NCI-H2196 treated with DMSO at 0.1 percent for 48 hours (cell line): Measurements from ENCODE around the gene ACSF3.
"Not testable (repeated sequence)": the region's sequence is repeated elsewhere in the genome, so short reads cannot be mapped to it uniquely, and the experiment has no call there.

Experiments
- DNase-seq: peaks from one replicate; lab custom pipeline; 2025; ENCODE audit not compliant: unreplicated experiment; lab: John Stamatoyannopoulos, UW

ACSF3 gene

DNA sequence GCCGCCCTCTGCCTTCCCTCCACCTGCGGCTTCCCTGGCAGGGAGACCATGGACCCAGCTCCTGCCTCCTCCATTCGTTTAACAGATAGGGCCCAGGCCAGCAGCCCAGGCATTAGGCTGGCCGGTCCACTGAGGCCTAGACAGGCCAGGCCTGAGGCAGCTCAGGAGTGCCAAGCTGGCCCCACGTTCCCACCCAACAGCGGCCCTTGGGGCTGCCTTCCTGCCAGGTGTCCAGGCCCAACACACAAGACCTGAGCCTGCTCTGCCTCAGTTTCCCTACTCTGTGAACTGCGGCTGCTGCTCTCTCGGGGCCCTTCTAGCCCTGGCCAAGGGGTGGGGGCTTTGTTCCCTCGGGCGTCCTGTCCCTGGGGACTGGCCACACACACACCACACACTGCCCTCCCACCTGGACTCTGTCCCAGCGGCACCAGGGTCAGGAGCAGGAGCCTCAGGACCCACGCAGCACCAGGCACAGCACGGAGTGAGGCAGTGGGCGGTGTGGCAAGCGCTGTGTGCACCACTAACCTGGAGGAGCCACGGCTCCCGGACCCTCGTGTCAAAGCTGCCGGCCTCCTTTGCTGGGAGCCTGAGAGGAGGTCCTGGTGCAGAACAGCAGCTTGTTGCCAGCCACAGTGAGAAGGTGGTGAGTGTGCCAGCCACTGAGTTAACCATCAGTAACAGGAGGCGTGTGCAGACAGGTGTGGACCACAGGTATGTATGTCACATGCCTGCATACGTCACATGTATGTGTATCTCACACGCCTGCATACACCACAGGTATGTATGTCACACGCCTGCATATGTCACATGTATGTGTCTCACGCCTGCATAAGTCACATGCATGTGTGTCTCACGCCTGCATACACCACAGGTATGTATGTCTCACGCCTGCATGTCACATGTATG is 63.3 kb downstream of the ACSF3 start:
- no peak for DNase-seq

DNA sequence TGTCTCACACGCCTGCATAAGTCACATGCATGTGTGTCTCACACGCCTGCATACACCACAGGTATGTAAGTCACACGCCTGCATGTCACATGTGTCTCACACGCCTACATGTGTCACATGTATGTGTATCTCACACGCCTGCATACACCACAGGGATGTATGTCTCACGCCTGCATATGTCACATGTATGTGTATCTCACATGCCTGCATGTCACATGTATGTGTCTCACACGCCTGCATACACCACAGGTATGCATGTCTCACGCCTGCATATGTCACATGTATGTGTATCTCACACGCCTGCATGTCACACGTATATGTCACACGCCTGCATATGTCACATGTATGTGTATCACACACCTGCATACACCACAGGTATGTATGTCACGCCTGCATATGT is 64.1 kb downstream of the ACSF3 start:
- no peak for DNase-seq

DNA sequence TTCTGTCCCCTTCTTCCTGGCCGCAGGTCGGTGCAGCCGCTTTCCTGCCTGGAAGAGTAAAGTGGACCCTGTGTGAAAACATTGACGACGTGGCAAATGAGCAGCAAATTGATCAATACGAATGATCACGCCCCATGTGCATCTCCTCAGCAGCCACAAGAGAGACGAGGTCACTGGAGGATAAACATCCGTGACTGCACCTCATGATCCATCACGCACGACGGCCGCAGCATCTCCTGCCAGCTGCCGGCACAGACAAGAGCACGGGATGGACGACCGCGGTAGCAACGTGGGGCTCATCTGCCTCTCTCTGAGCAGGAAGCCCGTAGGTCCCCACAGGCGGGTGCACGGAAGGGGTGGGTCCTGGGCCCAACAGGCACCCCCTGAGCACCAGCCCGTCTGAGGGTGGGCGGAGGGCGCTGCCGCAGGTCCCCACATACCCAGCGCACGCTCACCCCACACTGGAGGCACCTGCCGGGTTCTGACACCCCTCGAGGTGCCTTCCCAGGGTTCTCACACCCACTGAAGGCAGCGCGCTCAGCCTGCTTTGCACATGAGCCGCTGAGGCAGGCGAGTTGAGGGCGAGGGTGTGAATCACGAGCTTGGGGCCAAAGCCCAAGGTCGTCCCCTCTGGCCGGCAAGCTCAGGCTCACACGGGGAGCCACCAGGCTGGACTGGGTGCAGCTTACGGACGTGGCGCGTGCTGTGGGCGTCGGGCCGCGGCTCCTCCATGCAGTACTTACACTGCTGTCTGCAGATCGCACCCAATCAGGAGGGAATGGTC is 65.6 kb downstream of the ACSF3 start:
- no peak for DNase-seq

DNA sequence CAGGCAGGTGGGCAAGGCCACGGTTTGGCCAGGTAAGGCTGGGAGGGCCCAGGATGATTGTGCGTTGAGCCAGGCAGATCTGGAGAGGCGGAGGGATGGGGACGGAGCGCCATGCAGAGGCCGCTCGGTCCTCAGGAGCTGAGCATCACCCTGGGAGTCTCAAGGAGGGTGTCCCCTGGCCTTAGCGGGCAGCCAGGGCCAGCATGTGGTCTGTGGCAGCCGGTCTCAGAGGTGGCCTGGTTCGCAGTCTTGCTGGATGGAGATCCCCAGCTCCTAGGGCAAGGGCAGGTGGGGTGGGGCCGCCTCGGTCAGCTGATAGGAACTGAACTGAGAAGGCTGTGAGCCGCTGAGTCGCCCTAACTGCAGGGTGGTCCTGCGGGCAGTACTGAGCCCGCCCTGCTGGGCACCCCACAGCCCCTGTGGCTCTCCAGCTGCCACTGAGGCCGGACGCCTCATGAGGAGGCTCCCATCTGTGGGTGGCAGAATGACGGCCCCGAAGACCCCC is 66.2 kb downstream of the ACSF3 start:
- no peak for DNase-seq

DNA sequence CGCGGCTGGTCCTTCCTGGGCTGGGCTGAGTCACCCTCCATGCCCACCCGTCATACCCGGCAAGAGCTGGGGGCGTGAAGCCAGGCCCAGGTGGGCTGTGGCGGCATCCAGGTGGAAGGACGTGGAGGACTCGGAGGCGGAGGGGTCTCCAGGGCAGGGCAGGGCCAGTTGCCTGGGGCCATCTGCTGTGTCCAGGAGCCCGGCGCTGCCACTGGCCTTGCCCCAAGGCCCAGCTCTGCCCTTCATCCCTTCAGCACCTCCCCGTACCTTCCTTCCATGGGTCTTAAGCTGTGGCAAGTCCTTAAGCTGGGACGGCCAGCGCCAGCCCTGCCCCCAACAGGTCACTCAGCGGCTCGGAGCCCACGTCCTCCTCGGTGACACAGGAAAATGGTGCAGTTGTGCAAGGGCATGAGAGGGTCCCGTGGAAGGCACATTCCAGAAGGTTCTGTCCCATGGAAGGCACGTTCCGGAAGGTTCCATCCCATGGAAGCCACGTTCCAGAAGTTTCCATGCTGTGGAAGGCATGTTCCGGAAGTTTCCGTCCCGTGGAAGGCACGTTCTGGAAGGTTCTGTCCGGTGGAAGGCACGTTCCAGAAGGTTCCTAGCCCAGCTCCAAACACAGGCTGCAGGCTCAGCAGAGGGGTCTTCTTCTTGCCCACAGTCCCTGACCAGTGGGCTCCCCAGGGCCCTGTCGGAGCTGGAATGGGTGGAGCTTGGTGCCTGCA is 67.5 kb downstream of the ACSF3 start:
- no peak for DNase-seq

DNA sequence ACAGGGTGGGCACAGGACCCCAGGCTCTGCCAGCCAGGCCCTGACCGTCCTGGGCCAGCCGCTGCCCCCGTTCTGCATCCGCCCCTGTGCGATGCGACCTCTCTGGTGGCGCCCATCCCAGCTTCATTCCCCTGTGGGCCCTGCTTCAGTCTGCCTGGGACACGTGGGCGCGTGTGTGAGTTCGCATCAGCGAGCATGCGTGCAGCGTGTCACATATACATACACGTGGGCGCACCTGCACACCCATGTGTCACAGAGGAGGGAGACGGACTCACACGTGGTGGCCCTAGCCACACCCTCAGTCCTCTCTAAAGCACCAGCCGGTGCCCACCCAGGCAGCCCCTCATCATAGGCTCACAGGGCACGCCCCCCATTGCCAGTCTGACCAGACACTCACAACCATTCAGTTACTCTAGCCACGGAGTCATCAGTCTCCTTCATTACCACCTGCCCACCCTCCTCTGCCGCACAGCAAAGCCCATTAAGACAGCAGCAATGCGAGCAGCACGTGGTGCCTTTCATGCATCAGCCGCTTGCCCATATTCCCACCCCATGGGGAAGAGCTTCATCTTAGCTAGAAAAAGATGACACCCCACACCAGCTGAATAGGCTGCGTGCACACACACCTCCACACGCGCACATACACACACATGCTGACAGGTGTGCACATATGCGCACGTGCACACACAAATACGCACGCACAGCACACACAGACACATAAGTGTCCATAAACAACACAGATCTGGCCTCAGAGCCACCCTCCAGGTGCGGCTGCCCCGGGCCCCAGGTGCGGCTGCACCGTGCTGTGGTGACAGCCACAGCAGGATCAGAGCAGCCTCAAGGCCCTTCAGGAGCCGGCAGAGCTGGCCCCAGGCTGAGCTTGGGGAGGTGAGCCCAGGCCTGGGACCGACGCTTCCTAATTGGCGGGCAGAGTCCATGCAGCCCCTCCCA is 68.4 kb downstream of the ACSF3 start:
- no peak for DNase-seq

DNA sequence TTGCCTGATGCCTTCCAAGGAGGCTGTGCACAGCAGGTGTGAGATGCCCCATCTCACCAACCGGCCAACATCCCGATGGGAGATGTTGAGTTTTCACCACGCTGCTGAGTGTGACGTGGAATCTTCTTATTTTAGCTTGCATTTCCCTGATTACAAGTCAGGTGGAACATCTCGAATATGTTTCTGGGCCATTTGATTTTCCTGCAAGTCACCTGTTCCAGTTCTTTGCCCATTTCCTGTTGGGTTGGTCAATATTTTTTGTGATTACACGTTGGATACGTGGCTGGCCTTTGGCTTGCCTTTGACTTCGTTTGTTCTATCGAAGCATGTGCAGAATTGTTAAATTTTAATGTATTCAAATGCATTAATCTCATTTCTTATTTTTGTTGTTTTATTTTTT is 69.6 kb downstream of the ACSF3 start:
- no peak for DNase-seq

DNA sequence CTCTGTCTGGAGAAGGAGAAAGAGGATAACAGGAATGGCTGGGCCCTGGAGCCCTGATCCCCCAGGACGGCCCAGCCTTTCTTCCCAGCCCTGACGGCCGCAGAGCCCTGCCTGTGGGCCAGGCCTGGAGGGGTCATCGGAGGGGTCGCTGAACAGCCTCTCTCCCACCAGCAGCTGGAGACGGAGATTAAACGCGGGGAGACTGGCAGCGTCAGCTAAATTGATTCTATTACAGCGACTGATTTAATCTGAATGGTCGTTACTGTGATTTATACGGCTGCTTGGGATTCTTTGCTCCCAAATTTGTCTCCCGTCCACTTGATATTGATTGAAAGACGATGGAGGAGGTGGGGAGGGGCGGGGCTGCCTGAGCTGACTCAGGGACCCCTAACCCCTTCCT is 70.8 kb downstream of the ACSF3 start:
- no peak for DNase-seq

DNA sequence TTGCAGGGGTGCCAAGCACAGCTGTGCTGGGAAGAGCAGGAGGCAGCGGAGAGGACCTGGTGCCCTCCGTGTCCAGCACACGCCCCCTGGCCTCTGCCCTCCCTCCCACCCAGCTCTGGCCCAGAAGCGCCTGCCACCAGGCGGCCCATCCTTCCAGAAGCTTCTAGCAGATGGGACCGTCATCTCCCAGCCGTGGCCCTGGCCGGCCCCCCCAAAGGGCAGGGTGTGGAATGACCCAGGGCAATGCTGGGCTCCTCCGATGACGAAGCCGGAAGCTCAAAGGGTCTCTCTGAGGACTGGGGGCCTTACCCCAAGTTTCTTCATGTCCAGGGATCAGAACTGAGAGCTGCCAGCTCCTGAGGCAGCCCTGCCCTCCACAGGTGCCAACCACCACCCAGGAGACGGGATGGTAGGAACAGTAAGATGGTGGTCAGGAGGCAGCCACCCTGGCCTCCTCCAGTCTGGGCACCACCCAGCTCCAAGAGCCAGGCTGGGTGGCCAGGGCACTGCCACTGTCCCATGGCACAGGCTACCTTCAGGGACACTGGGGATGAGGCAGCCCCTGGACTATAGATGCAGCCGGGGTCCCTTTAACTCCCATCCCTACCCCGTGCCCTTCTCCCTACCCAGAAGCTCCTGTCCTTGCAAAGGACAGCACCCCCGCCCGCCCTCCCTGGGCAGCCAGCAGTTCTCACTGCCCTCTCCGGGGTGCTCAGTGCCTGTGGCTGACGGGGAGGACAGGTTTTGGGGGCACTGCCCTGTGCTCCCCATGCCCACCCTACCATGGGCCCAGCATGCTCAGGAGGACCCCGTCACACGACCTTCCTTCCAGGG is 71.4 kb downstream of the ACSF3 start:
- no peak for DNase-seq

DNA sequence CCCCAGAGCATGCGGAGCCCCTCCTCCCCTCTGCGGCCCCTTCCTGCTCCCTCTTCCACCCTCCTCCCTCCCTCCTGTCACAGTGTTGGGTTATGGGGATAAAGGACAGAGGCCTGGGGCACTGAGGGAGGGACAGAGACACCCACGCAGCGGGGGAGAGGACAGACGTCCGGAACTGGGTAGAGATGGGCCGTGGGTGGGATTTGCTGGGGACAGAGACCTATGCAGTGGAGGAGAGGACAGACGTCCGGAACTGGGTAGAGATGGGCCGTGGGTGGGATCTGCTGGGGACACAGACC is 72.0 kb downstream of the ACSF3 start:
- DNase-seq = not testable (repeated sequence)

DNA sequence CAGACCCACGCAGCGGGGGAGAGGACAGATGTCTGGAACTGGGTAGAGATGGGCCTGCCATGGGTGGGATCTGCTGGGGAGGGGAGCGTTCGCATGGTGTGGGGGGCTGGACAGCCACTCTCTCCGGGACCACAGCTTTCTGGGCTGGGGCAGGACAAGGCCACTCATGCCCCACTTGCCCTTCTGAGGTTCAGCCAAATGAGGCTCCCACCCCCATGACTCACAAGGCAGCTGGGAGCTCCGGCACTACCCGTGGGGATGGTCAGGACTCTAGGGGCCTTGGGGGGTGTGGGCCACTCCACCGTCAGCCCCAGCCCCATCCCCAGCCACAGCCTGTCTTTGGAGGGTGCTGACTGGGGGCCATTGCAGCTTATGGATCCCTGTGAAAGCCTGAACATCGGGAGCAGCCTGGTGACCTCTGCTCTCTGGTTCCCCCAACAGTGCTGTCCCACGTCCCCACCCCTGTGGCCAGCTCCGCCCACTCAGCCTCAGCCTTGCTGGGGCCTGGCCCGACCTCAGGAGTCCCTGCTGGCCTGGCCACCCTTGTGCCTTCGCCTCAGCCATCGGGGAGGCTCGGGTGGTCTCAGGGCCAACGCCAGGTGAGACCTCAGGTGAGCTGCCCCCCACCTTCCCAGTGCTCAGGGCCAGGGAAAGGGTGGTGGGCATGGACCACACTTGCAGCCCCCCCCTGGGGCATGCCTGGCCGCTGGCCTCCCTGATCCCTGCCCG is 73.2 kb downstream of the ACSF3 start:
- DNase-seq = no peak

DNA sequence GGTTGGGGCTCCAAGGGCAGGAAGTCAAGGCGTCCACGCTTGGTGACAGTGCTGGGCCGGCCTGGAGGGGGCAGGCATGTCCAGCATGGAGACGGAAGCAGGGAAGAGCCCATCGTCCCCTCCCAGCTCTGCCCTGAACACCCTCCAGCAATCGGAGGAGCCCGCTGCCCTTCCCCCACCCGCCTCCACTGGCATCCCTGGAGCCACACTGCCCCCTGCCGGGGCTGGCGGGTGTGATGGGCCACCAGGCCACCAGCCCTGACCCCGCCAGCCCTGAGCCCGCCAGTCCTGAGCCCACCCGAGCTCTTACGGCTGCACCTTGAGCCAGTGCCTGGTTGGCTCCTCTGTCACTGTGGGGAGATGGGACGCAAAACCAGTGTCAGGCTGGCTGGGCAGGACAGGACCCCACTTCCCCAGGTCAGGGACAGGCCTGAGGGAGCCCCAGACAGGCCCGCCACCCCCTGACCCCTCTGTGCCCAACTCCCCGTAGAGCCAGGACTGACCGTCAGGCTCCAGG is 73.8 kb downstream of the ACSF3 start:
- peak; percentile 52 for DNase-seq

DNA sequence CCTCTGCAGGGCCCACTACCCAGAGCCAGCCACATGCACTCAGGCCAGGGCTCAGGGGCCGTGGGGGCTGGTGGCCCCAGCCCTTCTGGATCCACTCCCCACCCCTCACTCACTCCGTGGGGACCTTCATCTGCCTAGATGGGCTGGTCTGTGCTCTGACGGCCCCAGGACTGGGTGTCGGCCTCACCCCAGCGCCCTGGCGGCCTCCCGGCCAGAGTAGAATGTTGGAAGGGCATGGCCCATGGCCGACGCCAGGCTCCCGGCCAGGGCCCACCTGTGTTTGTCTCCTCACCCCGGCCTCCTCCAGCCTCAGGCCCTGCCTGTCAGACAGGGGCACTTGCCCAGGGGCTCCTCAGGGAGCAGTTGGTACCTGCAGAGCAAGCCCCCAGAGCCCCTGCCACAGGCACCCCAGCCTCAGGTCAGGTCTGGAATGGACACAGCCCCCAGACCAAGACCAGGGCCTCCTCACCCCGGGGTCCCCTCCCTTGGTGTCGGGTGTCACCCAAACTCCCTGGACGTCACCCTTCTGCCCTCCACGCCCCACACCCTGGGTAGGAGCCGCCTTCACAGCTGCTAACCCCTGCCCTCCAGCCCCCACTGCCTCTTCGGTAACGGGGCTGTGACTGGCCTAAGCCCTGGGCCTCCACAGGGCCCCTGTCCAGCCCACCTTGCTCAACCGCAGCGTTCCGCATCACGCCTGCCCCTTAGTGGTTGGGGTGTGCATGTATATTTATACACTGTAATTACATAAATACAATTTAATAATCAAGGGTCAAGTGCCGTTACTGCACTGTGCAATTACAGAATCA is 74.9 kb downstream of the ACSF3 start:
- DNase-seq = no peak

DNA sequence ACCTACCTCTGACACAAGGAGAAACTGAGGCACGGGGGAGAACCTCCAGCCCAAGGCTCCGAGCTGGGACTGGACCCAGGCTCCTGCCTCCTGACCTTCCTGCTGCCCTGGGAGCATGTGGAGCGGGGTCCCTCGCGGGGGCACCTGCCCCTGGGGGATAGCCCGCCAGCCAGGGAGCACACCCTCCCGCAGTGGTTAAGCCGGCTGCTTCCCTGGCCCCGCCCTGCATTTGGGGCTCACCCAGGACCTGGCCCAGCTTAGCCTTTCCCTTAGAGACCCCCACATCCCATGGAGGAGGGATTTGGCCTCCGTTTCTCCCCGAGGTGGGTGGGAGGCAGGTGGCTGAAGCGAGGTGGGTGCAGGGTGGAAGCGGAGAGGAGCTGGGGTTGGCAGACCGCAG is 76.1 kb downstream of the ACSF3 start:
- DNase-seq = no peak

DNA sequence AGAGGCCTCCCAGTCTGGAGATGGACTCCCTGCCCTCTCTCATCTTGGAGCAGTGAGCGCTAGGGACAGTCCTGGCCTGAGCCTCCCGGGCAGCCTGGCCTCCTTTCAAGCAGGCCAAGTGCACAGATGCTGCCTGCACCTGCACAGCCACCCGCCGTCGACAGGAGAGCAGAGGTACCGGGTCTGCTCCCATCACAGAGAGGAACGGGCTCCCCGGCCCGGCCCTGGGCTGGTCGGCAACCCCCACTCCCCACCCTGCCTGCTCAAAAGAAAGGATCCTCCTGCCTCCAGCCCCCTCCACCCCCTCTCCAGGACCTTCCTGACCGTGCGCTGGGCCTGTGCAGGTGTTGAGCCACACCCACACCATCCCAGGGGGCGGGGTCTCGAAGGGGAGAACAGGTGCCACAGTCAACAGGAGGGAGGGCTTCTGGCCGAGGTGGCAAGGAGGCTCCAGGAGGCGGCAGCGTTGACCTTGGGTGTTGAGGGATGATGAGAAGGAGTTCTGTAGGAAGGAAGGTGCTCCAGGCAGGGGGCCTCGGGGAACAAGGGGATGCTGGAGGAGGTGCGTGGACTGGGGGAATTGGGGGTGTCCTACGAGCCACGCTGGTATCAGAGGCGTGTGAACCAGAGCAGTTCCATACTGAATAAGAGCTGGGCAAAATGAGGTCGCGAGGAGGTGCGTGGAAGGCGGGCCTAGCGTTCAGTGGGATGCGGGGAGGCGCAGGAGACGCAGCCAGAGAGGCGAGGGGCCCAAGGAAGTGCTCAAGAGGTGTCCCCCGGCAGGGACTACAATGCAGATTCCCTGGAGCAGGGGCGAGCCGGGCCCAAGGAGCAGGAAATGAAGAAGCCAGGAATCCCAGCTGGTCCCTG is 76.9 kb downstream of the ACSF3 start:
- DNase-seq = peak; percentile 44

DNA sequence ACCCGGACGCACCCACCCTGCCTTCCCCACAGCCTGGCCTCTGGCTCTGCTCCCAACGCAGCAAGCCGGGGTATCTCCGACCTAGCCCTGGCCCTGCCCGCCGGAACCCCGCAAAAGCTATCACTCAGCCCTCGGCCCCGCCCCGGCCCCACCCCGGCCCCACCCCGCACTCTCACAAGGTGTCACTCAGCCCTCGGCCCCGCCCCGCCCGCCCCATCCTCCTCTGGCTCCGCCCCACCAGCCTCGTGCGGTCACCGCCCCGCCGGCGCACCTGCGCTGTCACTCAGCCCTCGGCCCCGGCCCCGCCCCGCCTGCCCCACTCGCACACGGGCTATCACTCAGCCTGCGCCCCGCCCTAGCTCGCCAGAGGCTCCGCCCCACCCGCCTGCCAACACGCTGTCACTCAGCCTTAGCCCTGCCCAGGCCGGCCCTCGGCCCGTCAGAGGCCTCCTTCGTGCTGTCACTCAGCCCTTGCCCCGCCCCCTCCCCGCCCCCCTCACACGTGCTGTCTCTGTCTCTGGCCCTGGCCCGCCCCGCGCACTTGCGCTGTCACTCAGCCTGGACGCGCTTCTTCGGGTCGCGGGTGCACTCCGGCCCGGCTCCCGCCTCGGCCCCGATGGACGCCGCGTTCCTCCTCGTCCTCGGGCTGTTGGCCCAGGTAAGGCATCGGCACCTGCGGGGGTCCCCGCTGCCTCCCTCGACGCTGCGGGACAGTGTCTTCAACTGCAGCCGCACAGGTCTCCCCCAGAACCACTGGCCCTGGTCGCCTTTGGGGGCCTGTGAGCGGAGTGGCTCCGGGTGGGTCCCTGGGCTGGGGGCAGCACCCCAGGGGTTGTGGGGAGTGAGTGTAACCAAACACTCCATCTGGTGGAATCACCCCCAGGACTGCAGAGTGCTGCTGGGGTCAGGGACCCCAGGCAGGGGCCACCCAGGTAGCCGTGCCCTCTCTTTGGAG is 77.8 kb downstream of the ACSF3 start, which contains the start of gene CDH15:
Gene CDH15, plus strand, starts transcription at position 533 of the 955 bp plus-strand sequence. Its CDS starts 84 bp downstream, at position 617.
- DNase-seq = peak; percentile 73
